Stimulated activated CD8-positive, alpha-beta memory T cell treated with anti-CD3 and anti-CD28 coated beads, Interleukin-12 subunit alpha, Interleukin-12 subunit beta, amount 100 ng/mL, for 4 hours (primary cell): ENCODE measurements around the gene PIK3R5.

Source experiments
- DNase-seq: peaks from one replicate; pipeline ENCODE4 v3.0.0-alpha.2; 2020; ENCODE audit warnings: low read depth

PIK3R5 gene

GRCh38 chr17:8924595-8924994 is 40.9 kb downstream of the PIK3R5 start:
- DNase-seq: no peak

GRCh38 chr17:8923762-8924161 is 41.7 kb downstream of the PIK3R5 start:
- DNase-seq: no peak

GRCh38 chr17:8922928-8923327 is 42.6 kb downstream of the PIK3R5 start:
- no peak for DNase-seq

GRCh38 chr17:8922451-8922850 is 43.1 kb downstream of the PIK3R5 start:
- DNase-seq: no peak

GRCh38 chr17:8921147-8921546 is 44.4 kb downstream of the PIK3R5 start:
- no peak for DNase-seq

GRCh38 chr17:8918807-8919465 is 46.6 kb downstream of the PIK3R5 start:
- no peak for DNase-seq

GRCh38 chr17:8916466-8916865 is 49.0 kb downstream of the PIK3R5 start:
- DNase-seq: no peak

- DNase-seq: no peak
These were observed 51.0 kb downstream of the PIK3R5 start for GRCh38 chr17:8914554-8914953.

- DNase-seq: no peak
These were observed 51.6 kb downstream of the PIK3R5 start for GRCh38 chr17:8913879-8914278.

- DNase-seq: no peak
These were observed 52.4 kb downstream of the PIK3R5 start for GRCh38 chr17:8913091-8913490.

GRCh38 chr17:8912084-8912981 is 53.2 kb downstream of the PIK3R5 start:
- no peak for DNase-seq

- no peak for DNase-seq
These were observed 54.4 kb downstream of the PIK3R5 start for GRCh38 chr17:8910969-8911604.

GRCh38 chr17:8909586-8910270 is 55.8 kb downstream of the PIK3R5 start:
- no peak for DNase-seq

- no peak for DNase-seq
These were observed 60.2 kb downstream of the PIK3R5 start for GRCh38 chr17:8905331-8905730.

- no peak for DNase-seq
These were observed 60.8 kb downstream of the PIK3R5 start for GRCh38 chr17:8904686-8905085.

- no peak for DNase-seq
These were observed 61.3 kb downstream of the PIK3R5 start for GRCh38 chr17:8904201-8904600.

GRCh38 chr17:8900626-8901585 is 64.6 kb downstream of the PIK3R5 start:
- no peak for DNase-seq

GRCh38 chr17:8900207-8900606 is 65.3 kb downstream of the PIK3R5 start:
- DNase-seq: no peak

GRCh38 chr17:8898636-8899035 is 66.9 kb downstream of the PIK3R5 start:
- no peak for DNase-seq

- no peak for DNase-seq
These were observed 67.4 kb downstream of the PIK3R5 start for GRCh38 chr17:8898126-8898525.
